CD4-positive, alpha-beta T cell treated with Interleukin-17A for 4 hours (primary cell): Measurements from ENCODE around the gene TSC22D3.
"Not testable (repeated sequence)": the region's sequence is repeated elsewhere in the genome, so short reads cannot be mapped to it uniquely, and the experiment has no call there.

Experiments
- DNase-seq: peaks from one replicate; pipeline ENCODE4 v3.0.0-alpha.2; 2020; ENCODE audit warnings: mixed read lengths

The TSC22D3 gene

GRCh38 chrX:107711521-107712181, 63.9 kb downstream of the TSC22D3 start:
- peak; percentile 16 for DNase-seq

GRCh38 chrX:107710617-107711391, 64.8 kb downstream of the TSC22D3 start:
- peak; percentile 63 for DNase-seq

GRCh38 chrX:107709266-107709806, 66.3 kb downstream of the TSC22D3 start:
- no peak for DNase-seq

- no peak for DNase-seq
Observed at GRCh38 chrX:107708762-107709161, 66.8 kb downstream of the TSC22D3 start.

- no peak for DNase-seq
Observed at GRCh38 chrX:107707866-107708265, 67.7 kb downstream of the TSC22D3 start.

GRCh38 chrX:107706309-107706708, 69.3 kb downstream of the TSC22D3 start:
- DNase-seq = no peak

- no peak for DNase-seq
Observed at GRCh38 chrX:107704587-107704986, 71.0 kb downstream of the TSC22D3 start.

GRCh38 chrX:107704181-107704580, 71.4 kb downstream of the TSC22D3 start:
- DNase-seq = no peak

- DNase-seq = no peak
Observed at GRCh38 chrX:107701493-107702121, 74.0 kb downstream of the TSC22D3 start.

GRCh38 chrX:107700790-107701189, 74.8 kb downstream of the TSC22D3 start:
- no peak for DNase-seq

- DNase-seq = no peak
Observed at GRCh38 chrX:107700317-107700774, 75.2 kb downstream of the TSC22D3 start.

- DNase-seq = no peak
Observed at GRCh38 chrX:107699616-107700015, 76.0 kb downstream of the TSC22D3 start.

- DNase-seq = no peak
Observed at GRCh38 chrX:107691024-107691448, 84.6 kb downstream of the TSC22D3 start.

- DNase-seq = no peak
Observed at GRCh38 chrX:107687445-107687844, 88.1 kb downstream of the TSC22D3 start.

- DNase-seq = no peak
Observed at GRCh38 chrX:107686792-107687191, 88.8 kb downstream of the TSC22D3 start.

- DNase-seq = no peak
Observed at GRCh38 chrX:107686026-107686425, 89.6 kb downstream of the TSC22D3 start.

- not testable (repeated sequence) for DNase-seq
Observed at GRCh38 chrX:107685586-107685985, 90.0 kb downstream of the TSC22D3 start.

- DNase-seq = peak; percentile 29
Observed at GRCh38 chrX:107684956-107685385, 90.6 kb downstream of the TSC22D3 start.

GRCh38 chrX:107683931-107684330, 91.7 kb downstream of the TSC22D3 start:
- DNase-seq = no peak

- DNase-seq = no peak
Observed at GRCh38 chrX:107683124-107683895, 92.3 kb downstream of the TSC22D3 start.

- no peak for DNase-seq
Observed at GRCh38 chrX:107682256-107682655, 93.3 kb downstream of the TSC22D3 start.

GRCh38 chrX:107678957-107679740, 96.4 kb downstream of the TSC22D3 start:
- DNase-seq = peak; percentile 86
